Measurements from ENCODE around the gene EPB41L5. TPM values are rescaled to one million over a fixed set of nuclear protein-coding genes. Genes with fewer than 3 reads are reported as not detected.
"Not testable (repeated sequence)": the region's sequence is repeated elsewhere in the genome, so short reads cannot be mapped to it uniquely, and the experiment has no call there.

EPB41L5 gene
- polyA plus RNA-seq, 4 donors, result 10.6 to 34.6 (median 12.6) TPM

DNA sequence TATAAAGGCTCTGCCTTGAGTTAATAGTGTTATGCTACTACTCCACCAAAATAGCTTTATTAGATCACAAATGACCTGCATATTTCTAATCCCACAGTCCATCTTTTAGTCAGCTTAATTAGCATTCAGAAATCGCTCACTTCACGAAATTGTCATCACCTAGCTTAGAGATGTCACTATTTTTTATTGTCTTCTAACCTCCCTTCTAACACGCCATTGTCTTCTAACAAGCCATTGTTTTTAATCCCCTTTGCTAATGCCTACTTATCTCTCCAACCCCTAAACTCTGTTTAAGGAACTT is 97.1 kb downstream of the EPB41L5 start:
- peaks cover 0 to 4% (median 0%) of the 10 kb centered on the region in 3 donors for H3K36me3 ChIP-seq (ENCODE audit: control insufficient read depth in 3 of 3, insufficient read depth in 2 of 3, low read depth in 1 of 3, low read length in 3 of 3)
- no peak for FAIRE-seq
- H3K4me3 ChIP-seq (ENCODE audit: low read depth in 1 of 3, low read length in 3 of 3), result no peak overlapping the region
- no peaks in the 10 kb centered on the region for H3K9me3 ChIP-seq (ENCODE audit: control insufficient read depth in 2 of 2, insufficient read depth in 1 of 2, low read depth in 1 of 2, low read length in 1 of 2)
- WGBS, 3 donors, result 87 to 93% (median 92%) methylated on average over 3 of the region's 3 CpGs
- no peak overlapping the region for H3K27ac ChIP-seq (ENCODE audit: low read depth in 1 of 3, low read length in 2 of 3)
- no peaks in the 10 kb centered on the region for H3K27me3 ChIP-seq (ENCODE audit: control insufficient read depth in 3 of 3, insufficient read depth in 3 of 3, low read length in 3 of 3)
- no peak for DNase-seq
- peaks cover 0 to 5% (median 0%) of the 10 kb centered on the region in 3 donors for H3K4me1 ChIP-seq (ENCODE audit: control insufficient read depth in 3 of 3, insufficient read depth in 2 of 3, low read depth in 1 of 3, low read length in 2 of 3)

DNA sequence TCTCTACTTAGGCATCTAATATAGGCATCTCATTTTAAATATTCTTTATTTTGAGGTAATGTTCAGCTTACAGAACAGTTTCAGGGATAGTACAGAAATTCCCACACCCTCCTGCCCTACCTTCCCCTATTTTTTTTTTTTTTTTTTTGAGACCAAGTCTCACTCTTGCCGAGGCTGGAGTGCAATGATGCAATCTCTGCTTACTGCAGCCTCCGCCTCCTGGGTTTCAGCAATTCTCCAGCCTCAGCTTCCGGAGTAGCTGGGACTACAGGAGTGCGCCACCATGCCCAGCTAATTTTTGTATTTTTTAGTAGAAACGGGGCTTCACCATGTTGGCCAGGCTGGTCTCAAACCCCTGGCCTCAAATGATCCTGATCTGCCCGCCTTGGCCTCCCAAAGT is 97.6 kb downstream of the EPB41L5 start:
- H3K4me1 ChIP-seq (ENCODE audit: control insufficient read depth in 3 of 3, insufficient read depth in 2 of 3, low read depth in 1 of 3, low read length in 2 of 3), result peaks cover 0 to 5% (median 0%) of the 10 kb centered on the region in 3 donors
- no peaks in the 10 kb centered on the region for H3K9me3 ChIP-seq (ENCODE audit: control insufficient read depth in 2 of 2, insufficient read depth in 1 of 2, low read depth in 1 of 2, low read length in 1 of 2)
- H3K27me3 ChIP-seq (ENCODE audit: control insufficient read depth in 3 of 3, insufficient read depth in 3 of 3, low read length in 3 of 3), result no peaks in the 10 kb centered on the region
- peaks cover 0 to 4% (median 0%) of the 10 kb centered on the region in 3 donors for H3K36me3 ChIP-seq (ENCODE audit: control insufficient read depth in 3 of 3, insufficient read depth in 2 of 3, low read depth in 1 of 3, low read length in 3 of 3)
- DNase-seq (no peak), FAIRE-seq (no peak)
- no peak overlapping the region for H3K4me3 ChIP-seq (ENCODE audit: low read depth in 1 of 3, low read length in 3 of 3)
- no peak overlapping the region for H3K27ac ChIP-seq (ENCODE audit: low read depth in 1 of 3, low read length in 2 of 3)
- WGBS, 3 donors, result 84 to 86% (median 84%) methylated on average over 6 of the region's 6 CpGs

DNA sequence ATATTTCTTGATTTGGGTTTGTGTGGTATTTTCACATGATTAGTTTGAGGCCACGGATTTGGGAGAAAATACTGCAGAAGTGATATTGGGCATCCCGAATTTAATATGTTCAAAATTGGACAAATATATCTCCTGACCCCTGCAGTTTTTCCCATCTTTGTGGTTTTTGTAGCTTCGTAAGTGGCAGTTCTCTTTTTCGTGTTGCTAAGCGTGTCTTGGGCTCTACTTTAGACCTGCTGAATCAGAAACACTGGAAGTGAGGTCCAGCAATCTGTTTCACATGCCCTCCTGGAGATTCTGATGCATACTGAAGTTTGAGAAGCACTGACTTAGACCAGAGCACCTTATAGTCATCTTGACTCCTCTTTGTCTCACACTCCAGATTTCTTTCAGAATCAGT is 98.3 kb downstream of the EPB41L5 start:
- H3K27ac ChIP-seq (ENCODE audit: low read depth in 1 of 3, low read length in 2 of 3), result no peak overlapping the region

DNA sequence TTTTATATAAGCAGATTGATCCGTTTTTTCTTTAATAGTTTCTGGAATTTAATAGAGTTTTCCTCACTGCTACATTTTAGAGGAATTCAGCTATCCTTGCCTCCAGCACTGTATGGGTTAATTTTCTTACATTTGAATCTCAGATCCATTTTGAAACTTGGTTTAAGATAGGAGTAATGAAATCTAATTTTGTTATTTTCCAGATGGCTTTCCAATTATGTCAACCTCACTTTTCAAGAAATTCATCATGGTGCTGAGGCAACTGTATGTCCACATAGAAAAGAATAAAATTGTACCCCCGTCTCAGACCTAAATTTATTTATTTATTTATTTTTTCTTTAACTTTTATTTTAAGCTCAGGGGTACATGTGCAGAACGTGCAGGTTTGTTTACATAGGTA is 105.1 kb downstream of the EPB41L5 start:
- WGBS, 3 donors, result 82 to 87% (median 83%) methylated on average over 3 of the region's 3 CpGs
- FAIRE-seq (no peak), DNase-seq (no peak)
- Histone ChIP-seq H3K27ac (ENCODE audit: low read depth in 1 of 3, low read length in 2 of 3) (no peak overlapping the region), H3K4me1 (ENCODE audit: control insufficient read depth in 3 of 3, insufficient read depth in 2 of 3, low read depth in 1 of 3, low read length in 2 of 3) (no peaks in the 10 kb centered on the region), H3K27me3 (ENCODE audit: control insufficient read depth in 3 of 3, insufficient read depth in 3 of 3, low read length in 3 of 3) (no peaks in the 10 kb centered on the region), H3K4me3 (ENCODE audit: low read depth in 1 of 3, low read length in 3 of 3) (no peak overlapping the region), H3K9me3 (ENCODE audit: control insufficient read depth in 2 of 2, insufficient read depth in 1 of 2, low read depth in 1 of 2, low read length in 1 of 2) (no peaks in the 10 kb centered on the region), H3K36me3 (ENCODE audit: control insufficient read depth in 3 of 3, insufficient read depth in 2 of 3, low read depth in 1 of 3, low read length in 3 of 3) (peaks cover 0 to 5% (median 0%) of the 10 kb centered on the region in 3 donors)

More for the DNA sequence above, 98.3 kb downstream of the EPB41L5 start:
- Histone ChIP-seq H3K9me3 (ENCODE audit: control insufficient read depth in 2 of 2, insufficient read depth in 1 of 2, low read depth in 1 of 2, low read length in 1 of 2) (no peaks in the 10 kb centered on the region), H3K4me3 (ENCODE audit: low read depth in 1 of 3, low read length in 3 of 3) (no peak overlapping the region), H3K27me3 (ENCODE audit: control insufficient read depth in 3 of 3, insufficient read depth in 3 of 3, low read length in 3 of 3) (no peaks in the 10 kb centered on the region), H3K4me1 (ENCODE audit: control insufficient read depth in 3 of 3, insufficient read depth in 2 of 3, low read depth in 1 of 3, low read length in 2 of 3) (peaks cover 0 to 5% (median 0%) of the 10 kb centered on the region in 3 donors), H3K36me3 (ENCODE audit: control insufficient read depth in 3 of 3, insufficient read depth in 2 of 3, low read depth in 1 of 3, low read length in 3 of 3) (peaks cover 0 to 4% (median 2%) of the 10 kb centered on the region in 3 donors)
- 82 to 93% (median 86%) methylated on average over 5 of the region's 5 CpGs for WGBS, 3 donors
- DNase-seq, result no peak
- FAIRE-seq, result no peak

DNA sequence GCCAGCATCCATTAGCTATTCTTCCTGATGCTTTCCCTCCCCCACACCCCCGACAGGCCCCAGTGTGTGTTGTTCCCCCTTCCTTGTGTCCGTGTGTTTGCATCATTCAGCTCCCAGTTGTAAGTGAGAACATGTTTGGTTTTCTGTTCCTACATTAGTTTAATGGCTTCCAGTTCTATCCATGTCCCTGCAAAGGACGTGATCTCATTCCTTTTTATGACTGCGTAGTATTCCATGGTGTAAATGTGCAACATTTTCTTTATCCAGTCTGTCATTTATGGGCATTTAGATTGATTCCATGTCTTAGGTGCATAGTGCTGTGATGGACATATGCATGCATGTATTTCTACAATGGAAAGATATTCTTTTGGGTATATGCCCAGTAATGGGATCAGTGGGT is 105.6 kb downstream of the EPB41L5 start:
- no peak for FAIRE-seq

DNA sequence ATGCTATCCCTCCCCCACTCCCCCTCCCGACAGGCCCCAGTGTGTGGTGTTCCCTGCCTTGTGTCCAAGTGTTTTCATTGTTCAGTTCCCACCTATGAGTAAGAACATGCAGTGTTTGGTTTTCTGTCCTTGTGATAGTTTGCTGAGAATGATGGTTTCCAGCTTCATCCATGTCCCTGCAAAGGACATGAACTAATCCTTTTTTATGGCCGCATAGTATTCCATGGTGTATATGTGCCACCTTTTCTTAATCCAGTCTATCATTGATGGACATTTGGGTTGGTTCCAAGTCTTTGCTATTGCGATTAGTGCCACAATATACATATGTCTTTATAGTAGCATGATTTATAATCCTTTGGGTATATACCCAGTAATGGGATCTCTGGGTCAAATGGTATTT is 108.5 kb downstream of the EPB41L5 start:
- FAIRE-seq; H3K4me3 ChIP-seq (ENCODE audit: low read depth in 1 of 3, low read length in 3 of 3); H3K9me3 ChIP-seq (ENCODE audit: control insufficient read depth in 2 of 2, insufficient read depth in 1 of 2, low read depth in 1 of 2, low read length in 1 of 2); DNase-seq; H3K27me3 ChIP-seq (ENCODE audit: control insufficient read depth in 3 of 3, insufficient read depth in 3 of 3, low read length in 3 of 3); H3K36me3 ChIP-seq (ENCODE audit: control insufficient read depth in 3 of 3, insufficient read depth in 2 of 3, low read depth in 1 of 3, low read length in 3 of 3); H3K4me1 ChIP-seq (ENCODE audit: control insufficient read depth in 3 of 3, insufficient read depth in 2 of 3, low read depth in 1 of 3, low read length in 2 of 3); H3K27ac ChIP-seq (ENCODE audit: low read depth in 1 of 3, low read length in 2 of 3): not testable (repeated sequence)
- 93 to 100% (median 94%) methylated on average over 3 of the region's 3 CpGs for WGBS, 3 donors

More for the DNA sequence above, 105.6 kb downstream of the EPB41L5 start:
- Histone ChIP-seq H3K9me3 (ENCODE audit: control insufficient read depth in 2 of 2, insufficient read depth in 1 of 2, low read depth in 1 of 2, low read length in 1 of 2) (no peaks in the 10 kb centered on the region), H3K36me3 (ENCODE audit: control insufficient read depth in 3 of 3, insufficient read depth in 2 of 3, low read depth in 1 of 3, low read length in 3 of 3) (peaks cover 0 to 5% (median 0%) of the 10 kb centered on the region in 3 donors), H3K27ac (ENCODE audit: low read depth in 1 of 3, low read length in 2 of 3) (no peak overlapping the region), H3K27me3 (ENCODE audit: control insufficient read depth in 3 of 3, insufficient read depth in 3 of 3, low read length in 3 of 3) (no peaks in the 10 kb centered on the region), H3K4me1 (ENCODE audit: control insufficient read depth in 3 of 3, insufficient read depth in 2 of 3, low read depth in 1 of 3, low read length in 2 of 3) (no peaks in the 10 kb centered on the region), H3K4me3 (ENCODE audit: low read depth in 1 of 3, low read length in 3 of 3) (no peak overlapping the region)
- 96 to 97% (median 97%) methylated on average over 4 of the region's 4 CpGs for WGBS, 3 donors
- no peak for DNase-seq

DNA sequence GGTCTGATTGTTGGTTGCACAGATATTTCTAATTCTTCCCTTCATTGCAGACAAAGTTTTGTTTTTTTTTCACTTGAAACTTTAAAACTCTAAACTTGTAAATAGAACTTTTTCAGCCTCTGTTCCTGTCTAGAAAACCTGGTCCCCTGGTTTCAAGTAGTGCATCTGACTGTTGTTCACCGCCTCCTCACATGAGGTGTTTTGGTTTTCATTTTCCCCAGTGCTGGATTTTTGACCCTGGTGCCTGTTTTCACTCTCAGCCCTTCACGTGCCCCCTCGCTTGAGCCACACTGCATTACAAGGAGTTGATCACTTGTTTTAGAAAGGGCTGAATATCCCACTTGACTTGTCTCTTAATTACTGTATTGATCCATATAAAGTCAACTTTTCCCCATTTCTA is 110.2 kb downstream of the EPB41L5 start:
- H3K4me1 ChIP-seq (ENCODE audit: control insufficient read depth in 3 of 3, insufficient read depth in 2 of 3, low read depth in 1 of 3, low read length in 2 of 3), result no peaks in the 10 kb centered on the region
- 89 to 94% (median 91%) methylated on average over 3 of the region's 3 CpGs for WGBS, 3 donors
- no peaks in the 10 kb centered on the region for H3K9me3 ChIP-seq (ENCODE audit: control insufficient read depth in 2 of 2, insufficient read depth in 1 of 2, low read depth in 1 of 2, low read length in 1 of 2)
- DNase-seq (no peak), FAIRE-seq (no peak)
- no peaks in the 10 kb centered on the region for H3K27me3 ChIP-seq (ENCODE audit: control insufficient read depth in 3 of 3, insufficient read depth in 3 of 3, low read length in 3 of 3)
- peaks cover 0 to 3% (median 3%) of the 10 kb centered on the region in 3 donors for H3K36me3 ChIP-seq (ENCODE audit: control insufficient read depth in 3 of 3, insufficient read depth in 2 of 3, low read depth in 1 of 3, low read length in 3 of 3)
- H3K4me3 ChIP-seq (ENCODE audit: low read depth in 1 of 3, low read length in 3 of 3), result no peak overlapping the region
- no peak overlapping the region for H3K27ac ChIP-seq (ENCODE audit: low read depth in 1 of 3, low read length in 2 of 3)

DNA sequence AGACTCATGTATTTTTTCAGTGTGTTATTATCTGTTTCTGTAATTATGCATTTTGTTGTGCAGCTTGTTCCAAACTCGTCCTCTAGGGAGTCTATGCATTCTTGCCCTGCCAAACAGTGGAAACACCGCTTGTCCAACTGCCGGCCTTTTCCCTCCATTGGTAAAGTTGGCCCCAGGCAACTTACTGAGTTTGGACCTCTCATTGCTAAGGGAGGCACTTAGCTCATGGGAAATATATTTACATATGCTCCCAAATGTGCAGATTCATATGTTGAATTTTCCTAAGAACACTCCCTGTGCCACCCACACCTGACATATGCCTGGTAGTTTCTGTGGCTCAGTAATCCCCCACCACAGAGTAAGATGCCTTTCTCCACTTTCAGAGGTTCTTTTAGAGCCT is 112.3 kb downstream of the EPB41L5 start:
- 92 to 97% (median 96%) methylated on average over 3 of the region's 3 CpGs for WGBS, 3 donors

DNA sequence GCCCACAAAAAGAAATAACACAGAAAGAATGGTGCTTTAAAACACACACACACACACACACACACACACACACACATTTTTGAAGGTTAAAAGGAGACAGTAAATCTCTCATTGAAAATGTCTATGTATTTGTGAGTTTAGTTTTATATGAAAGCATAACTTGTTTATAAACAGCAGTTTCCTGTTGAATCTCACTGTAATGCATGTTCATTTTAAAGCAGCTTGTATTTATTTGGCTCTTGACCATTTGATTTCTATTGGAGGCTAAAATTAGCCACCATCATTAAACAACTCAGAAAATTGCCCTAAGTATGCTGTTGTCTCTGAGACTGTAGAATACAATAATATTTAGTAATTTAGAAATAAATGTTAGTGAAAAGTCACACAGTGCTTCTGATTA is 115.3 kb downstream of the EPB41L5 start:
- Histone ChIP-seq H3K27ac (ENCODE audit: low read depth in 1 of 3, low read length in 2 of 3) (no peak overlapping the region), H3K9me3 (ENCODE audit: control insufficient read depth in 2 of 2, insufficient read depth in 1 of 2, low read depth in 1 of 2, low read length in 1 of 2) (peaks cover 0 to 2% of the 10 kb centered on the region in 2 donors), H3K27me3 (ENCODE audit: control insufficient read depth in 3 of 3, insufficient read depth in 3 of 3, low read length in 3 of 3) (no peaks in the 10 kb centered on the region), H3K36me3 (ENCODE audit: control insufficient read depth in 3 of 3, insufficient read depth in 2 of 3, low read depth in 1 of 3, low read length in 3 of 3) (peaks cover 0 to 3% (median 1%) of the 10 kb centered on the region in 3 donors), H3K4me1 (ENCODE audit: control insufficient read depth in 3 of 3, insufficient read depth in 2 of 3, low read depth in 1 of 3, low read length in 2 of 3) (no peaks in the 10 kb centered on the region), H3K4me3 (ENCODE audit: low read depth in 1 of 3, low read length in 3 of 3) (no peak overlapping the region)
- FAIRE-seq (no peak), DNase-seq (no peak)

More for the DNA sequence above, 112.3 kb downstream of the EPB41L5 start:
- Histone ChIP-seq H3K4me3 (ENCODE audit: low read depth in 1 of 3, low read length in 3 of 3) (no peak overlapping the region), H3K9me3 (ENCODE audit: control insufficient read depth in 2 of 2, insufficient read depth in 1 of 2, low read depth in 1 of 2, low read length in 1 of 2) (no peaks in the 10 kb centered on the region), H3K27me3 (ENCODE audit: control insufficient read depth in 3 of 3, insufficient read depth in 3 of 3, low read length in 3 of 3) (no peaks in the 10 kb centered on the region), H3K36me3 (ENCODE audit: control insufficient read depth in 3 of 3, insufficient read depth in 2 of 3, low read depth in 1 of 3, low read length in 3 of 3) (peaks cover 0 to 3% (median 3%) of the 10 kb centered on the region in 3 donors), H3K4me1 (ENCODE audit: control insufficient read depth in 3 of 3, insufficient read depth in 2 of 3, low read depth in 1 of 3, low read length in 2 of 3) (no peaks in the 10 kb centered on the region), H3K27ac (ENCODE audit: low read depth in 1 of 3, low read length in 2 of 3) (no peak overlapping the region)
- FAIRE-seq (no peak), DNase-seq (no peak)
